AG04450 (cell line): Measurements from ENCODE around the gene EIF4G3. TPM values are rescaled to one million over a fixed set of nuclear protein-coding genes. Genes with fewer than 3 reads are reported as not detected.

Experiments used
- CTCF ChIA-PET: fragments of 300-600, 350-600 bp; formaldehyde crosslinking; extraction: SDS; loops from one replicate; lab custom pipeline; 2022; ENCODE audit warnings: antibody characterized with exemption, inconsistent platforms; lab: Charles Lee
- POLR2A ChIA-PET: fragments of 350-600 bp; formaldehyde crosslinking; extraction: SDS; loops from one replicate; lab custom pipeline; 2021; ENCODE audit warnings: antibody characterized with exemption, inconsistent platforms; lab: Yijun Ruan, JAX
- DNase-seq: peaks from one replicate; pipeline ENCODE4 v3.0.0-alpha.2; 2011; ENCODE audit warnings: low read depth, low spot score
- H3K27ac ChIP-seq: one replicate; pipeline ENCODE4 v1.5.1; 2012; ENCODE audit warnings: low read depth, low read length, control low read depth
- H3K27me3 ChIP-seq: one replicate; pipeline ENCODE4 v1.6.0; 2012; ENCODE audit warnings: low read length; ENCODE audit not compliant: control insufficient read depth, insufficient read depth
- H3K4me3 ChIP-seq: 2 replicates; pipeline ENCODE4 v1.5.1; 2011; ENCODE audit warnings: mild to moderate bottlenecking, low read depth, low read length, control low read depth
- H3K9me3 ChIP-seq: 2 replicates; pipeline ENCODE4 v1.5.1; 2012; ENCODE audit warnings: low read length; ENCODE audit not compliant: control insufficient read depth, insufficient read depth
- polyA plus RNA-seq: library from polyadenylated mRNA; depleted of rRNA; stranded (reverse); fragments of >200 nt; gene quantifications from 2 replicates; pipeline ENCODE4 v1.2.3, GENCODE V29; 2011
- TF ChIP-seq, protein P1 (sequence below): IDR thresholded peaks from 2 replicates; pipeline ENCODE4 v1.5.1; 2011; ENCODE audit warnings: low read depth, low read length, control low read depth, inconsistent platforms

The EIF4G3 gene
- polyA plus RNA-seq, 1 experiment = 74.9 TPM

GRCh38 chr1:20819818-20820217 lies 356.9 kb downstream of the EIF4G3 start:
- H3K4me3 ChIP-seq = no peak overlapping the region
- H3K9me3 ChIP-seq = no peaks in the 10 kb centered on the region
- H3K27ac ChIP-seq = no peak overlapping the region
- CTCF ChIA-PET = no interaction called here
- no peaks in the 10 kb centered on the region for H3K27me3 ChIP-seq
- no peak for DNase-seq
- TF ChIP-seq, protein P1, sequence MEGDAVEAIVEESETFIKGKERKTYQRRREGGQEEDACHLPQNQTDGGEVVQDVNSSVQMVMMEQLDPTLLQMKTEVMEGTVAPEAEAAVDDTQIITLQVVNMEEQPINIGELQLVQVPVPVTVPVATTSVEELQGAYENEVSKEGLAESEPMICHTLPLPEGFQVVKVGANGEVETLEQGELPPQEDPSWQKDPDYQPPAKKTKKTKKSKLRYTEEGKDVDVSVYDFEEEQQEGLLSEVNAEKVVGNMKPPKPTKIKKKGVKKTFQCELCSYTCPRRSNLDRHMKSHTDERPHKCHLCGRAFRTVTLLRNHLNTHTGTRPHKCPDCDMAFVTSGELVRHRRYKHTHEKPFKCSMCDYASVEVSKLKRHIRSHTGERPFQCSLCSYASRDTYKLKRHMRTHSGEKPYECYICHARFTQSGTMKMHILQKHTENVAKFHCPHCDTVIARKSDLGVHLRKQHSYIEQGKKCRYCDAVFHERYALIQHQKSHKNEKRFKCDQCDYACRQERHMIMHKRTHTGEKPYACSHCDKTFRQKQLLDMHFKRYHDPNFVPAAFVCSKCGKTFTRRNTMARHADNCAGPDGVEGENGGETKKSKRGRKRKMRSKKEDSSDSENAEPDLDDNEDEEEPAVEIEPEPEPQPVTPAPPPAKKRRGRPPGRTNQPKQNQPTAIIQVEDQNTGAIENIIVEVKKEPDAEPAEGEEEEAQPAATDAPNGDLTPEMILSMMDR = no peak
- POLR2A ChIA-PET = no interaction called here

DNA sequence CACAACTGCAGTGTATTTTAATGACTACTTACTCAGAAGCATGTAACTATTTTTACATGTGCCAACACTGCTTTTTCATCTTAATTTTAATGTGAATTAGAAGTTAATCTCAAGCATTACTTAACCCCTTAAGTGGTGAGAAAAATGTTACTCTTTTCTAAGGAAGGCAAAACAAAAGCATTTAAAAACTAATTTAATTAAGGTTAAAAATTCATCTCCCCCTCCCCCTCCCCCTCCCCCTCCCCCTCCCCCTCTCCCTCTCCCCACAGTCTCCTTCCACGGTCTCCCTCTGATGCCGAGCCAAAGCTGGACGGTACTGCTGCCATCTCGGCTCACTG lies 362.2 kb downstream of the EIF4G3 start:
- Histone ChIP-seq H3K9me3 (no peaks in the 10 kb centered on the region), H3K27ac (no peak overlapping the region), H3K4me3 (no peak overlapping the region), H3K27me3 (no peaks in the 10 kb centered on the region)
- POLR2A ChIA-PET = no interaction called here
- TF ChIP-seq, protein P1 = no peak
- DNase-seq = no peak
- CTCF ChIA-PET = no interaction called here

DNA sequence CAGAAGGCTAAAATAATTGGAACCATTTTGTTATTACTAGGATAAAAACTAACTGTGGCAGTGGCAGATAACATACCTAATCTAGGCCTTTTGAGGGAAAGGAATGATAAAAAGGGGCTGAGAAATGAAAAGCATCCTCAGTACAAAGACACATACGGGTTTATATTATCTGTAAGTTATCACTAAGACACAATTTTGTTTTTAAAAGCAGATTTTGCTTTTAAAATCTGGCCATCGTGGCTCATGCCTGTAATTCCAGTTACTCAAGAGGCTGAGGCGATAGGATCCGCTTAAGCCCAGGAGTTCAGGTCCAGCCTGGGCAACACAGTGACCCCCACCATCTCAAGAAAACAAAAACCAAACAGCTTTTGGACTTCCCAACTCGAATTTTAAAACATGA lies 364.8 kb downstream of the EIF4G3 start:
- CTCF ChIA-PET = interaction anchor here (0.5 to 1.1 kb wide), 2 partner anchors 19 to 244 kb away, joined by 3 read pairs; no protein-coding TSS in a partner anchor
- POLR2A ChIA-PET = no interaction called here

GRCh38 chr1:20793236-20793635 lies 383.5 kb downstream of the EIF4G3 start:
- DNase-seq = no peak
- CTCF ChIA-PET = no interaction called here
- TF ChIP-seq, protein P1 = no peak
- no peaks in the 10 kb centered on the region for H3K9me3 ChIP-seq
- H3K4me3 ChIP-seq = no peak overlapping the region
- no peak overlapping the region for H3K27ac ChIP-seq
- no peaks in the 10 kb centered on the region for H3K27me3 ChIP-seq
- POLR2A ChIA-PET = no interaction called here

More for the DNA sequence above, 364.8 kb downstream of the EIF4G3 start:
- Histone ChIP-seq H3K9me3 (no peaks in the 10 kb centered on the region), H3K27me3 (no peaks in the 10 kb centered on the region), H3K27ac (no peak overlapping the region), H3K4me3 (no peak overlapping the region)
- TF ChIP-seq, protein P1 = no peak
- no peak for DNase-seq

GRCh38 chr1:20792196-20792595 lies 384.5 kb downstream of the EIF4G3 start:
- POLR2A ChIA-PET = no interaction called here
- no peaks in the 10 kb centered on the region for H3K9me3 ChIP-seq
- H3K4me3 ChIP-seq = no peak overlapping the region
- H3K27ac ChIP-seq = peak overlapping the region; percentile 58
- TF ChIP-seq, protein P1 = no peak
- CTCF ChIA-PET = no interaction called here
- H3K27me3 ChIP-seq = no peaks in the 10 kb centered on the region
- DNase-seq = peak; percentile 74
